Psoas muscle (tissue), 8 donors: Measurements from ENCODE around the gene ZNF48. TPM values are rescaled to one million over a fixed set of nuclear protein-coding genes. Genes with fewer than 3 reads are reported as not detected.
A peak's percentile ranks its signal among the peaks of the same experiment; 100 is the strongest.

Experiments
- ATAC-seq, 4 donors: fragments of 200-7000 bp; cut with Tn5 transposase; one replicate each; pipeline ENCODE4 v1.9.1; 2020; ENCODE audit warnings: moderate library complexity in 3 of 4, mild to moderate bottlenecking in 2 of 4
- DNase-seq, 2 donors: peaks; one replicate each; pipeline ENCODE4 v3.0.0-alpha.2; 2020
- H3K27ac ChIP-seq: fragments of 200-600 bp; one replicate; pipeline ENCODE4 v1.8.0; 2022
- H3K27me3 ChIP-seq, 3 donors: fragments of 200-600 bp in 1 of 3; one replicate each; pipeline versions ENCODE4 v1.6.1 to v1.8.0; 2013 to 2022; ENCODE audit warnings: low read length in 2 of 3, mild to moderate bottlenecking in 2 of 3, moderate library complexity in 1 of 3; ENCODE audit not compliant: insufficient read depth in 3 of 3
- H3K36me3 ChIP-seq, 2 donors: fragments of 200-600 bp in 1 of 2; one replicate each; pipeline versions ENCODE4 v1.6.1 to v1.8.0; 2013 to 2022; ENCODE audit warnings: low read depth in 1 of 2, mild to moderate bottlenecking in 1 of 2, moderate library complexity in 1 of 2; ENCODE audit not compliant: insufficient read depth in 1 of 2
- H3K4me1 ChIP-seq: fragments of 200-600 bp; one replicate; pipeline ENCODE4 v1.8.0; 2022
- H3K4me3 ChIP-seq: fragments of 200-600 bp; one replicate; pipeline ENCODE4 v1.8.0; 2022; ENCODE audit warnings: mild to moderate bottlenecking
- H3K9me3 ChIP-seq: fragments of 200-600 bp; one replicate; pipeline ENCODE4 v1.8.0; 2022
- WGBS, 3 donors: extraction: QIAGEN DNeasy Blood & Tissue Kit; methylation state at CpG; one replicate each; pipeline versions ENCODE4 v1.1.6 to v1.1.7; 2013; 5-methylcytosine and 5-hydroxymethylcytosine counted together
- intact Hi-C, 2 donors: fragments of 100-400 bp; cut with DNase I; formaldehyde crosslinking; loops; one replicate each; pipeline versions ENCODE4 v1.11.0 to v1.14.2; 2022
- polyA plus RNA-seq, 3 donors: library from polyadenylated mRNA; stranded (reverse); fragments of 200-250 nt; gene quantifications; one replicate each; pipeline ENCODE4 v1.2.3, GENCODE V29; 2013
- total RNA-seq, 4 donors: library from RNA; stranded (reverse); fragmentation: NEBNext Ultra II Directional in 2 of 4; extraction: Animal tissue kit (Norgen Biotek cat#: 25700) in 2 of 4; gene quantifications; one replicate each; pipeline versions ENCODE4 v1.2.1 to v1.2.4, GENCODE V29; 2021 to 2023
- TF ChIP-seq, protein P1 (sequence below): fragments of 200-600 bp; IDR thresholded peaks from one replicate; pipeline ENCODE4 v1.8.0; 2022; ENCODE audit warnings: antibody characterized with exemption
- donor health status: healthy with polysubstance abuse.
- donor health status: DM: no; HTN: no; CAD: no; lungs with moderate emphysema.
- donor health status: Bipolar disorder and iron deficiency.
- donor health status: healthy.
- donor health status: DM: yes; HTN: yes; CAD: no.
- donor health status: DM: no; HTN: no; CAD: no.
- donor health status: DM: no; HTN: no; CAD: no.
- donor health status: DM: yes; HTN: yes; CAD: no.

Gene ZNF48
- total and polyA plus RNA-seq, 7 donors, result 2.3 to 7.8 (median 5.2) TPM

GRCh38 chr16:30352488-30353401 is 42.5 kb upstream of the ZNF48 start:
- Histone ChIP-seq H3K27ac (peak overlapping the region; percentile 97), H3K4me3 (no peak overlapping the region), H3K36me3 (peaks cover 0 to 54% of the 10 kb centered on the region in 2 donors), H3K27me3 (no peaks in the 10 kb centered on the region), H3K9me3 (no peaks in the 10 kb centered on the region), H3K4me1 (peaks cover 44% of the 10 kb centered on the region)
- DNase-seq, result peak in 1 of 2 donors; percentile 48
- intact Hi-C loops, result no loop called here
- ATAC-seq, result no peak
- 76 to 83% (median 77%) methylated on average over 13 to 14 of the region's 14 CpGs for WGBS, 3 donors
- TF ChIP-seq, protein P1, sequence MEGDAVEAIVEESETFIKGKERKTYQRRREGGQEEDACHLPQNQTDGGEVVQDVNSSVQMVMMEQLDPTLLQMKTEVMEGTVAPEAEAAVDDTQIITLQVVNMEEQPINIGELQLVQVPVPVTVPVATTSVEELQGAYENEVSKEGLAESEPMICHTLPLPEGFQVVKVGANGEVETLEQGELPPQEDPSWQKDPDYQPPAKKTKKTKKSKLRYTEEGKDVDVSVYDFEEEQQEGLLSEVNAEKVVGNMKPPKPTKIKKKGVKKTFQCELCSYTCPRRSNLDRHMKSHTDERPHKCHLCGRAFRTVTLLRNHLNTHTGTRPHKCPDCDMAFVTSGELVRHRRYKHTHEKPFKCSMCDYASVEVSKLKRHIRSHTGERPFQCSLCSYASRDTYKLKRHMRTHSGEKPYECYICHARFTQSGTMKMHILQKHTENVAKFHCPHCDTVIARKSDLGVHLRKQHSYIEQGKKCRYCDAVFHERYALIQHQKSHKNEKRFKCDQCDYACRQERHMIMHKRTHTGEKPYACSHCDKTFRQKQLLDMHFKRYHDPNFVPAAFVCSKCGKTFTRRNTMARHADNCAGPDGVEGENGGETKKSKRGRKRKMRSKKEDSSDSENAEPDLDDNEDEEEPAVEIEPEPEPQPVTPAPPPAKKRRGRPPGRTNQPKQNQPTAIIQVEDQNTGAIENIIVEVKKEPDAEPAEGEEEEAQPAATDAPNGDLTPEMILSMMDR, result peak; percentile 10

DNA sequence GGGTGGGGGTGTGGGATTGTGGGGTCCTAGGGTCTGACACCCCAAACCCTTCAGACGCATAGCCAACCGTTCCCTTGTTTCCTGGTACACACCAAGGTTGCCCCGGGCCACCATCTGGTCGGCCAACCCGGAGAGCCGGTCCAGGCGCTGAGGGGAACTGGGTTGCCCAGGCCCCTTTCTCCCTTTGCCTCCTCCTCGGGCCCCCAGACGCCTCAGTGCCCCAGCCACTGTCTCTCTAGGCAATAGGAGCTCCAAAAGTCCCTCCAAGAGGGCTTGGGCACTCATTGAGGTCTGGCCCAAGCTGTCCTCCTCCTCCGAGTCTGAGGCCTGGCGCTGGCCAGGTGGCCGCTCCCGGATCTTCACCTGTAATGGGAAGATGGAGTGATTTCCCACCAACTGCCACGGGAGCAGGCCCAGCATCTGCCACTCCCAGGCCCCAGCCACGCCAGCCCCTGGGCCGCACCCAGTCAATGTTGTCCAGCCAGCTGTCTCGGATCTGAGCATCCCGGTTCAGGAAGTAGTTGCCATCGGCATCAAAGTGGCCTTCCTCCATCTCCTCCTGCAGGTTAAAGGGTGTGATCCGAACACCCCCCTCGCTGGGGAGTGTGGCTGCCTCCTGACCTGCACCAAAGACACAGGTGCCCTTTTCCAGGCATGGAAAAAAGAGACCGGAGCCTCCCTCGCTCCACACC is 41.6 kb upstream of the ZNF48 start:
- intact Hi-C loops, result no loop called here

DNA sequence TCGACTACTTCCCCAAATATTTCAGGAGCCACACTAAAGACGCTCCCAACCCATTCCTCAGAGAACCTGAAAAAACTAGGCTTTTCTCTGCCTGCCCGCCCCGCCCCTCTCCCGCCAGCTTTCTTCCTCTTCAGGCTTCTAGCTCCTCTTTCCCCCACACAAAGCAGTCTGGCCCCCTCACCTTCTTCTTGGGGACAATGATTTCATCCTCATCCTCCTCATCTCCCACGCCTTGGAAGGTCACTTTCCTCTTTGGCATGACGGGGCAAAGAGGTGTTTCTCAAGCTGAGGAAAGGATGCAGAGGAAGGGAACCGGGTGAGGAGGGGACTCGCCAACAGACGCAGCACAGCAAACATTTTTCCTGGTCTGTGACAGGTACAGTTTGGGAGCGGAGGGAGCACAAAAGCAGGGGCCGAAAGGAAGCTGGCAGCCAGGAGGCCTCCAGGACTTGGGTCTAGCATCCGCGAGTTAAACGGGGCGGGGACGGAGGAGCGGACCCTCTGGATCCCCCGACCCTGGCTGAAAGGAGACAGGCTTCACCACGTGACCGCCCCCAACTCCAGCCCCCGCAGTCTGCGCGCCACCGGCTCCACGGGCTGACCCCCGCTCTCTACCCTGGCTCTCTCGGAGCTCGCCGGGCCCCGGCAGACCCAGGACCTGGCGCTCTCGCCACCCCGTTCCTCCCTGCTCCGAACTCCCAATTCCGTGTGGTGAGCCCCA is 40.6 kb upstream of the ZNF48 start:
- intact Hi-C loops, result no loop called here
- no peaks in the 10 kb centered on the region for H3K27me3 ChIP-seq
- peaks cover 44% of the 10 kb centered on the region for H3K4me1 ChIP-seq
- H3K4me3 ChIP-seq, result peak overlapping the region; percentile 89
- ATAC-seq (peak; percentile 12 to 44 (median 22)), DNase-seq (no peak)
- TF ChIP-seq, protein P1, result no peak
- no peaks in the 10 kb centered on the region for H3K9me3 ChIP-seq
- H3K27ac ChIP-seq, result peak overlapping the region; percentile 97
- H3K36me3 ChIP-seq, result peaks cover 0 to 68% of the 10 kb centered on the region in 2 donors
- WGBS, 3 donors, result 3 to 6% (median 4%) methylated on average over 25 to 36 of the region's 36 CpGs

More for the DNA sequence above, 41.6 kb upstream of the ZNF48 start:
- H3K27ac ChIP-seq, result peak overlapping the region; percentile 97
- no peaks in the 10 kb centered on the region for H3K9me3 ChIP-seq
- ATAC-seq (no peak), DNase-seq (peak in 1 of 2 donors; percentile 41)
- no peaks in the 10 kb centered on the region for H3K27me3 ChIP-seq
- TF ChIP-seq, protein P1, result no peak
- peaks cover 0 to 61% of the 10 kb centered on the region in 2 donors for H3K36me3 ChIP-seq
- 85 to 87% (median 85%) methylated on average over 23 of the region's 23 CpGs for WGBS, 3 donors
- peaks cover 44% of the 10 kb centered on the region for H3K4me1 ChIP-seq
- H3K4me3 ChIP-seq, result peak overlapping the region; percentile 89

DNA sequence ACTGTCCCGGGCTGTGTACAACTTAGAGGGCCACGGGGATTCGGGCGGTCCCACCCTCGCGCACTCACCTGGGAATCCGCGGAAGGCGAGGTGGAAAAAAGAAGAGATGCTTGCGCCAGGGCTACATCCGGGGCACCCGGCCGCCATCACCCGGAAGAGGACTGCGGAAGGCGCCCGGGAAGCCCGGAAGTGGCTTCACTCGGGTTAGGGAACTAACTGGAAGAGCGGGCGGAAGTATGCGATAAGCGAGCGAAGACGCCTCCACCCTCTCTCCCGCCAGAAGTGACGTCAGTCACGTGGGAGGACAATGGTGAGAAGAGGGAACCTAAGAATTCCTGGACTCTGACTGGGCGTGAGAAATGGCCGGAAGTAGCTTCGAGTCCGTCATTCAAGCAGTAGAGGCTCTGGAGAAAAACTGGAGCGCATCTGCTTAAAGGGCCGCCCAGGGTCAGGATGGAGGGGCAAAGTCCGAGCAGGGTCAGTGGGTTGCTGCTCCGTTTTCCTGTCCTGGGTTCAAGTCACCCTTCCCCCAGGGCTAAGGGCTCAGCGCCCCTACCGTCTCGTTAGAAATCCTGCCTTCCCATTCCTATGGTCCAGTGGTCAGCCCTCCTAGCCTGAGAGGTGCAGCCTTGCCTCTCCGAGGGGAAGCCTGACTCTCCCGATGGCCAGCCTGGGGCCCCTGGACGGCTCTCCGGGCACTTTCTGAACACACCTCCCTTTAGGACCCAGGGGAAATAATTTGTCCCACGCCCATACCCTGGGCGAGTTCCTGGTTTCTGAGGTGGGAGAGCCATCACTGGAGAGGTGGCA is 39.9 kb upstream of the ZNF48 start, which contains the start of gene CD2BP2:
Gene CD2BP2, minus strand, starts transcription at position 165 of the 810 bp plus-strand sequence. CDS start 627 bp downstream, outside the sequence.
- H3K4me3 ChIP-seq, result peak within 1 kb of the TSS; percentile 89
- DNase-seq (peak; percentile 97 to 98), ATAC-seq (peak; percentile 86 to 88 (median 87))
- H3K4me1 ChIP-seq, result peaks cover 44% of the 10 kb centered on the region
- no peaks in the 10 kb centered on the region for H3K27me3 ChIP-seq
- TF ChIP-seq, protein P1, result no peak
- H3K27ac ChIP-seq, result peak within 1 kb of the TSS; percentile 97
- WGBS, 3 donors, result 0 to 1% (median 1%) methylated on average over 42 to 45 of the region's 45 CpGs
- intact Hi-C loops, result no loop called here
- H3K9me3 ChIP-seq, result no peaks in the 10 kb centered on the region
- peaks cover 0 to 67% of the 10 kb centered on the region in 2 donors for H3K36me3 ChIP-seq
